Germinal center (tissue), 1 donor: ENCODE results near the gene STAT6.
"Not testable (repeated sequence)": the region's sequence is repeated elsewhere in the genome, so short reads cannot be mapped to it uniquely, and the experiment has no call there.

Source experiments
- DNase-seq: peaks from one replicate; pipeline ENCODE4 v3.0.0; 2012; ENCODE audit warnings: mixed read lengths, low spot score

Gene STAT6

DNA sequence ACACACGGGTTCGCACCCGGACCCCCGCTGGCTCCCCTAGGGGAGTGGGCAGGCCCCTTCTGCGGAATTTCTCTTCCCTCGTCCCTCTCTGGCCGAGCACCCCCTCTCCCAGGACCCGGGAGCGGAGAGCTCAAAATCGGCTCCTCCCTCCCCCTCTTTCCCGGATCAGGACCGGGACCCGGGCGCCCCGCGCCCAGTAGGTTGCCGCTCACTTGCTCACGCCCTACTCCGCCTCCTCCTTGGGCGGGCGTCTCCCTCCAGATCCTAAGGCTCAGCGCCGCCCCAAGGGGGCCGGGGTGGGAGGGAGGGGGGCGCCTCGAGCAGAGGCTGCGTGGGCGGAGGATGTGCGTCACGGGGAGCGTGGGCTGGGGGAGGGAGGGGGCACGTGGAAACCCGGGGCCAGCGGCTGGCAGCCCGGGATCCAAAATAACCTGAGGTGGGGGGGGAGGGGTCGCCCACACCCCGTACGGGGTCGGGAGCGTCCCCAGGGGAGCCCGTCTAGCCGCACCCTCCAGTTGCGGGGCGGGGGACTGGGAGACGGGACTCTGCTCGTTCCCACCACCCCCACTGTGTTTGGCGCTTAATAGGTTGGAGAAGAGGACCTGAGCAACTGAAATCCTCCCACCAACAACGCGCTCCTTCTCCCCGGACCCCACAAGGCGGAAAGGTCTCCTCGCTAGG is 24.0 kb downstream of the STAT6 start:
- DNase-seq = peak; percentile 84

DNA sequence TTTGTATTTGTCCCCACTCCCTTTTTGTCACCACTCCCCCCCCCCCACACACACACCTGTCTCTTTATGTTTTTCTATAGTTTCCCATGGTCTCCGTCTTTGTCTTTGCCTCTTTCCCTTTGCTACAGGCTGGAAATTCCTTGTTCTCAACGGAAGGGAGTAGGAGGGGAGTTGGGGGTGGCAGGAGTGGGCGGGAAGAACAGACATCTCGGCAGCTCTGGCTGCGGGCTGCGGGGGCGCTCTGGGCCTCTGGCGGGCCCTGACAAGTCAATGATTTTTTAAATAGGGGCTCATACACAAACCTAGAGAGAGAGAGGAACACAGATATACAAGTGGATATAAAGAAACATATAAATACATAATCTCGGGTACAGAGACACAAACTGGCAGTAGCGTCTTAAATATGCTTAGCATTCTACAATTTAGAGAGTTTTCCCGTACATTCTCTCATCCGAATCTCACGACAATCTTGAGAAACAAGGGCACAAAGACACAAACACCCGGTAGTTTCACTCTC is 24.6 kb downstream of the STAT6 start:
- peak; percentile 63 for DNase-seq

DNA sequence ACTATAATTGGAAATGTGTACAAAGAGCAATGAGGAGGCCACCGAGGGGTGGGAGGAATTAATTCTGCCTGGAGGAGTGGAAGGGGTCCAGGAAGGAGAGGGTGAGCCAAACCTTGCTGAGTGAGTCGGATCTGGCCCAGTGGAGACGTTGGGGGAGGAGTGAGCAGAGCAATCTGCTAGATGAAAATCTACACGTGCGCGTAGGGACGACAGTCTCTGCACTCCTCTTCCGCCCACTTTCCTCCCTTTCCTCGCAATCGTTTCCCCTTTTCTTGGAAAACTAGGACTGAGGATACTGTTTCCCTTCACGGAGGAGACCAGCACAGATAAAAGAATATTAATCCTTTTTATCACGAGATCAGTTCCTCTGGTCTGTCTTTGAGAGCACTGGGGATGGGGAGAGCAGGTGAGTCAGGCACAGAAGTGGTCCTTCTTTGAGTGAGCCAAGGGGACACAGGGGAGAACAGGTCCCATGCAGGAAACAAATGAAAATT is 25.1 kb downstream of the STAT6 start:
- peak; percentile 2 for DNase-seq

DNA sequence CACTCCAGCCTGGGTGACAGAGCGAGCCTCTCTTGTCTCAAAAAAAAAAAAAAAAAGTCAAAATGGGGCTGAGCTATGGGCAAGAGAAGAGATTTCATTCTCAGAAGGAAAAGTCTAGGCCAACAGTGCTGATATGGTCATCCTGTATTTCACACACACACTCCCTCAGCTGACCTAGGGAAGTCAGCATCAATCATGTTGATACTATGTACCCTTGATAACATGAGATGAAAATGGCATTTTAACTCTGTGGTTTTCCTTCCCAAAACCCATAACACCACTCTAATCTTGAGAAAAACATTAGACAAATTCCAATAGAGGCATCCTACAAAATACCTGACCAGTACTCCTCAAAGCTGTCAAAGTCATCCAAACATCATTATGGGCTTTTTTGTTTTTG is 30.3 kb downstream of the STAT6 start:
- no peak for DNase-seq

DNA sequence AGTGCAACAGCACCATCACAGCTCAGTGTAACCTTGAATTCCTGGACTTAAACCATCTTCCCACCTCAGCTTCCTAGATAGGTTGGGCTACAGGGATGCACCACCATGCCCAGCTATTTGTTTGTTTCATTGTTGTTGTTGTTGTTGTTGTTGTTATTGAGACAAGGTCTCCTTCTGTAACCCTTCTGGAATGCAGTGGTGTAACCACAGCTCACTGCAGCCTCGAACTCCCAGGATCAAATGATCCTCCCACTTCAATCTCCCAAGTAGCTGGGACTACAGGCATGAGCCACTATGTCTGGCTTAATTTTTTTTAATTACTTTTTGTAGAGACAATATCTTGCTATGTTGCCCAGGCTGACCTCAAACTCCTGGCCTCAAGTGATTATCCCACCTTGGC is 31.3 kb downstream of the STAT6 start:
- DNase-seq = no peak

DNA sequence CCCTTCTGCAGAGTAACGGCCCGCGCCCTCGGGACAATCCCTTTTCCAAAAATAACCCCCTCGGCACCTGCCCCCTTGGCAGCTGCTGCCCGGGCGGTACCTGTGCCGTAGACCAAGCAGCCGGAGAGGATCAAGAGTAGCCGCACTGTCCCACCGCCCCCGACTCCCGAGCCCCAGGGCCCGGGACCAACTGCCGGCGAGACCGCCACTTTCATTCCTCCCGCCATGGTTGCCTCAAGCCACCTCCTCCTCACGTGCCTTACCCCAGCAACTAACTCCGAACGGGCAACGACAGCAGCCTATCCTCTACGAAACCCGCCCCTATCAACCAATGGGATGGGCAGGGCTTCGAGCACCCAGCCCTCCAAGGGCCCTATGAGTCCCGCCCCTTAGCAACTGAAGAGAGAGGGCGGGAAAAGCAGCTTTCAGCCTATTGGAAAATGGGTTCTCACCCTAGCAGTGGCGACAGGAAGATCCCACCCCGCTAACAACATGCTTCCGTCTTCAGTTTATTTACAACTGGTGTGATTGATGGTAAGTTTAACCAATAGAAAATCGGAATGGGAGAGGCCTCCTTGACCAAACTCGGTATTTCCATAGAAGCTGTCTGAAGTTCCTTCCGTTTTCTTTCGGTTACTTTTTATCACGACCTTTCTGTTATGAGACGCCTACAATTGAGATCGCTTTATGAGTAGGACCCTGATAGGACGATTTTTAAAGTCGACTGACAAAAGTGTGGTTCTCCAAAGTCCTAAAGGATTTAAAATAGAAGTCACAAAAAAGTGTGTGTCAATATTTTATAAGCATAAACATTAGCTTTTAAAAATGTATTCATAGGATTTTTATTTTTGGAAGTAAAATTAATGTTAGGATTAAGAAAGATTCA is 32.4 kb downstream of the STAT6 start, which contains the start of gene NEMP1:
Gene NEMP1 (minus strand): TSS at position 273 of the 886 bp plus-strand sequence. CDS start 46 bp downstream, at position 227.
- peak; percentile 98 for DNase-seq

DNA sequence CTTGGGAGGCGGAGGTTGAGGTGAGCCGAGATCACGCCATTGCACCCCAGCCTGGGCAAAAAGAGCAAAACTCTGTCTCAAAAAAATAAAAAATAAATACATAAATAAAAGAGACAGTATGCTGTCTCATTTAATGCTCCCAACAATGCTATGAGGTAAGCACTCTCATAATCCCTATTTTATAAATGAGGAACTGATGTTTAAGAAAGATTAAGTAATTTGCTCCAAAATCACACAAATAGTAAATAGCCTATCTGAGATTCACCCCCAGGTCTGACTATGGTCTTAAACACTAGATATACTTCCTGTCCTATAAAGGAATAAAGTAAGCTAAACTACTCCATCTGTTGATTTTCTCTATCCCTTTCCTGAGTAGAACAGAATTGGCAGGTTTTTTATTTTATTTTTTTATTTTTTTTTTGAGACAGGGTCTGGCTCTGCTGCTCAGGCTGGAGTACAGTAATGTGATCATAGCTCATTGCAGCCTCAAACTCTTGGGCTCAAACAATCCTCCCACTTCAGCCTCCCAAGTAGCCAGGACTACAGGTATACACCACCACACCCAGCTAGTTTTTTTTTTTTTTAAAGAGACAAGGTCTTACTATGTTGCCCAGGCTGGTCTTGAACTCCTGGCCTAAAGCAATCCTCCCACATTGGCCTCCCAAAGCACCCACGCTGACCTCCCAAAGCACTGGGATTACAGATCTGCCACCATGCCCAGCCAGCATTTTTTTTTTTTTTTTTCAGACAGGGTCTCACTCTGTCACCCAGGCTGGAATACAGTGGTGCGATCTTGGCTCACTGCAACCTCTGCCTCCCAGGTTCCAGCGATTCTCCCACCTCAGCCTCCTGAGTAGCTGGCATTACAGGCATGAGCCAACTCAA is 37.4 kb downstream of the STAT6 start:
- not testable (repeated sequence) for DNase-seq

DNA sequence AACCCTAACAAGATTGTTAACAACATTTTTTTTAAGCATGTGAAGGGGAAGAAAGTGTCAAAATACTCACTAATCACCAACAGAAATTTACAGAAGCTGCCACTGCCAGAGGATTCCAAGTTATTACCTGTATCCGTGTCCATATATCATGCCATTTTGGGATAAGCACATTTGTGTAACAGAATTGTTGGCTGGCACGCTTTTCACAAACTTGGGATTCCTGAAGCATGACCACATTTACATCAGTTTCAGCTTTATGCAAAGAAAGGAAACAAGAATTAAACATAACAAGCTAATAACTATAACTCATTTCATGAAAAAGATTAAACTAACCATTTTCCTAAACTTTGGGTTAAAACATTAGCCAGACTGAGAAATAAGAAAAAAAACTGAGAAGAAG is 38.5 kb downstream of the STAT6 start:
- no peak for DNase-seq

DNA sequence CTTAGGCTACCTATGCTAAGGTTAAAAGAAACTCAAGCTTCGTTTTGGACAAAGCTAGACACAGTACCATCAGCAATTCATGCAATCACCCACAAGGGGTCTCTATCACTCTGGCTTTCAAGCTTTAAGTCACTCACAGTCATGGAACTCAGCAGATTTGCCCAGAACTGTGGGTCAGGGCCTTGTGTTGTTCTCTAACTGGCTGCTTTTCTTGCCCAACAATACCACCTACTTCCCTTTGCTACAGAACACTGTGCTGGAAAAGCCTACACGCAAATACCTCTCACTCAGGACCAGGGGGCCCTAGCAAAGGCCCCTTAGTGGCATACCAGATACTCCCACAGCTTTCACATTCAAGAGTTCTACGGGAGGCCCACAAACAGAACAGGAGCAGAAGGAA is 41.6 kb downstream of the STAT6 start:
- peak; percentile 52 for DNase-seq

DNA sequence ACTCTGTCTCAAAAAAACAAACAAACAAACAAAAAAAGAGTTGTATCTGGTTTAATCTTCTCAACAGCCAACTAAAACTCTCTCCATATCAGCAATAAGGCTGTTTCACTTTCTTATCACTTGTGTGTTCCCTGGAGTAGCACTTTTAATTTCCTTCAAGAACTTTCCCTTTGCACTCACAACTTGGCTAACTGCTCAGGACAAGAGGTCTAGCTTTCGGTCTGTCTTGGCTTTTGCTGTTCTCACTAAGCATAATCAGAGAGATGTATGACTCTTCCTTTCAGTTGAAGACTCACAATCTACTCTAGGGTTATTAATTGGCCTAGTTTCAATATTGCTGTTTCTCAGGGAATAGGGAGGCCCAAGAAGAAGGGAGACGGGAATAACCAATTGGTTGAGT is 44.9 kb downstream of the STAT6 start:
- DNase-seq = no peak

DNA sequence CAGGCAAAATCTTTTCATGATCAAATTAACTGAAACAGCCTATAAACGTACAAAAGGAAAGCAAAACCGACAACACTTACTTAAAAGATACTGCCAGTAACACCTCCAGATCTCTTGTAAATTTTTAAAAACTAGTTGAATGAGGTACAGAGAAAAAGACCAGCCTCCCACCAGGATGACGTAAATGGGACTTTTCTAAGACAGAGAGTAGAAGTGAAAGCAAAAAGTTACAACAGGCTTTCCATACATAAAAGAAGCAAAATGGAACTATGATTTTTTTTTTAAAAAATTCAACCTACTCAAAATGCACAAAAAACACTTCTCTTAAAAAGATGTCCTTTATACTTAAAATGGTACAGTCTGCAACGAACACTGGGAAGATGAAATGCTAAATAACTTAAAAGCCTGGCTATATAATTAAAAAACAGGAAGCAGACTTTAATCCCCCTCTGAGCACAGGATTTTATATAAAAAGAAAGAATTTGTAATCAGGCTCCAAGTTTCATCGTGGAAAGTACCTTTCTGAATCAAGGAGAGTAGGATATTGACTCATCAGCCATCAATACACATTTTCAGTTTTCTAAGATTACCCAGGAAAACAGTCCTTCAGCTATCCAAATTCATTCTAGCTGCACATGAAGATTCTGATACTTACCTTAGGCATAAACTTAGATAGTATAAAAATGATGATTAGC is 47.0 kb downstream of the STAT6 start:
- DNase-seq = peak; percentile 59

DNA sequence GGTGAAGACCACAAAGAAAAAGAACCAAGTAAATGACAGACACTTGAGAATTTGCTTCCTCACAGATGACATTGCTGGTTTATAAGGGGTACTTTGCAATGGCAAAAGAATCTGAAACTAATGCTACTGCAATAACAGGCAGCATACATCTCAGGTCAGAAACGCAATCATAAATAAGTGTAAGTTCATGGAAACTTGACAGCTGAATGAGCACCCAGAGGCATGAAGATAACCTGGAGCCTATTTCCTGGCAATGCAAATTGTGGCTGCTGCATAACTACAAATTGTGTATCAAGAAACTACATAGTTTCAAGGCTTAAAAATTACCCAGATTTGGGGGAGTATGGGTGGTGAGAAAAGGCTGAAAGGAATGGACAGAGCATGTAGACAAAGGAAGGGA is 52.7 kb downstream of the STAT6 start:
- DNase-seq = peak; percentile 52

DNA sequence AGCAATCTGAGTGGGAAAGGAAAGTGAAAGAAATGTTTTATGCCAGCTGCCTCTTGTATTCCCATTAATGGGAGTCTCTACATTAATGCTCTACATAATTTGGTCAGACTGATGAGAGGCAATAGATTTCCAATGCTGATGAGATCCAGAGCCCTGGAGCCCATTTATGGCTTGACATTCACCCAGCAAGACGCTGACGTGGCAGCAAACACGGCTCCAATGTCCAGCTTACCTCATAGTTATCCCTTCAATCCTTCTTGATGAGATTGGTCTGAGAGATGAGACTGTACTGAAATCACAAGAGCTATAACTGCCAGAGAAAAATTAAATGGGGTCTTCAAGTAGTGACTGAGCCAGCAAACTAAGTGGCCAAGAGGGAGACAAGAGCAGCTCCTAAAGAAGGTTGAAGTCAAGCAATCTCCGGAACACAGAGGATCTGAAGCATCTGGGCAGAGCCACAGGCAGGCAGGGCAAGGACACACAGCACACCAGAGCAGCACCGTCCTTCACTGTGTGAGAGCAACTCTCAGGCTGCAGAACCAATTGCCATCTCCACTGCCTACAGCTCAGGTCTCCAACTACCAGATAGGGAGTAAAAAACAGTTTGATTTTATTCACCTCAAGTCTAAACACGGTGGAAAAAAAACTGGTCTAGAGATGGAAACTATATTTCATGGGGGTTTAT is 54.0 kb downstream of the STAT6 start:
- no peak for DNase-seq

DNA sequence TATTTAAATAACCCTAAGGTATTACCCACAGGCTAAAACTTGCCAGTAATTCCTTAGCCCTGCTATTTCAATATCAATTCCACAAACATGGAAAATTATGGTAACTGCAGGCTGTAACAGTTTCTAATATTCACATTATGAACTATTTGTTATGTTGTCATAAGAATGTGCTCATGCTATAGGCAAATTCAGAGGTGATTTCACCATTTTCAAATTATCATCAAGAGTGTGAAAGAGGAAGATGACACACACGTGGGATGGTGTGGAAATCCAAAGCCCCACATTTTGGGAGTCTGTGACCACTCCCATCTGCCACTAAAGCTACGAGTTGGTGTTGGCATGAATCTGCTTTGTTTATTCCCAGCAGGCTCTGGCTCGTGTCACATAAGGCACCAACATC is 55.3 kb downstream of the STAT6 start:
- DNase-seq = no peak

DNA sequence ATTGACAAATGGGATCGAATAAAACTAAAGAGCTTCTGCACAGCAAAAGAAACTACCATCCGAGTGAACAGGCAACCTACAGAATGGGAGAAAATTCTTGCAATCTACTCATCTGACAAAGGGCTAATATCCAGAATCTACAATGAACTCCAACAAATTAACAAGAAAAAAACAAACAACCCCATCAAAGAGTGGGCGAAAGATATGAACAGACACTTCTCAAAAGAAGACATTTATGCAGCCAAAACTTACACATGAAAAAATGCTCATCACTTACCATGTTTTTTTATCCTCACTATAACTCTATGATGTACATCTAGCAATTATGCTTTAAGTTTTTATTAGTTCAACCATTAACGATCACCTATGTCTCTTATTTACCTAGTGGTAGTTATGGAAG is 57.3 kb downstream of the STAT6 start:
- not testable (repeated sequence) for DNase-seq

DNA sequence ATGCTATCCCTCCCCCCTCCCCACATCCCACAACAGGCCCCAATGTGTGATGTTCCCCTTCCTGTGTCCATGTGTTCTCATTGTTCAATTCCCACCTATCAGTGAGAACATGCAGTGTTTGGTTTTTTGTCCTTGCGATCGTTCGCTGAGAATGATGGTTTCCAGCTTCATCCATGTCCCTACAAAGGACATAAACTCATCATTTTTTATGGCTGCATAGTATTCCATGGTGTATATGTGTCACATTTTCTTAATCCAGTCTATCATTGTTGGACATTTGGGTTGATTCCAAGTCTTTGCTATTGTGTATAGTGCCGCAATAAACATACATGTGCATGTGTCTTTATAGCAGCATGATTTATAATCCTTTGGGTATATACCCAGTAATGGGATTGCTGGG is 58.0 kb downstream of the STAT6 start:
- not testable (repeated sequence) for DNase-seq

DNA sequence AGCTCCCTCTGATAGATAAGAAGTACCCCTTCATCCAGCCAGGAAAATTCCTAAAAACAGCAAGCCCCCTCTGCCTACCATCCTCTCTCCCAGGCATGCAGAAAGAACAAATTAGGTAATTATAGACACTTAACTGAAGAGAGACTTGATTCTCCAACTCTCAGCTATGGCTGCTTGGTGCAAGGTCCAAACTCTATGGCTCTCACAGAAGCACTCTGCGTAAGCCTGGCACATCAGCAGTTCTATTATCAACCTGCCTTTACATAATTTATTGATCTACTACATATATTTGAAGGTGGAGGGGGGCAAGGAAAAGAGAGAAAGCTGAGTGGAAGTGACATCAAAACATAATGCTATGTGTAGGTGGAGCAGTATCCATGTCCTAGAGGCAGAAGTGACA is 60.2 kb downstream of the STAT6 start:
- DNase-seq = no peak

DNA sequence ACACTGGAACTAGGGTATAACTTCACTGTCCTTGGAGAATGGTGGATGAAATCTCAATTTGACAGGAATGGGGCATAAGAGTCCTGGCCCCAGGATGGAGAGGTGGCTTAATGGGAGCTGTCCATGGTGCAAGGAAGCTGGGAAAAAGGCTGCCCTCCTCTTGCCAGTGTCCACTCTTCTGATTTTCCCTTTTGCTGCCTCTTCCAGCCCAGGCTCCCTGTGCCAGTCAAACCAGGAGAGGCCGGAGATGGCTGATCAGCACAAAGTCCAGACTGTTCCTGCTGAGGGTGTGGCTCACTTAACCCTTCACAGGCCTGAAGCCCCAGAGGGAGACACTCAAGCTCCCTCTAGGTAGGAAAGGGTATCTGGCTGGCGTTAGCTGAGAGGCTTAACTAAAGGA is 61.3 kb downstream of the STAT6 start, which contains the start of gene MYO1A:
Gene MYO1A (minus strand): TSS at position 240 of the 400 bp plus-strand sequence. CDS start 1,806 bp downstream, outside the sequence.
- no peak for DNase-seq

DNA sequence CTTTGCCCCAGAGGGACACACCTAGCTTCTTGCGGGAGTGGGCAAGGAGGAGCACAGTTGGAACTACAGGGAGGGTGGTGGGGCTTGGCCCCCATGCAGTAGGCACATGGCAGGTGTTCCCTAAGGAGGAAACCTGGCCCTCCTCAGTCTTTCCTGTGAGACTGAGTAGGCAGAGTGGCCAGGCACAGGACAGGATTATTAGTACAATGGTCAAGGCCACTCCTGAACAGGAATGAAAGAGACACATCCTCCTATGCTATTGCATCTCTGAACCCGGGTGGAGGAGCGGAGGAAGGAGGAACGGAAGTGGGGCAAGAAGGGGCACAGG is 62.1 kb downstream of the STAT6 start:
- no peak for DNase-seq

DNA sequence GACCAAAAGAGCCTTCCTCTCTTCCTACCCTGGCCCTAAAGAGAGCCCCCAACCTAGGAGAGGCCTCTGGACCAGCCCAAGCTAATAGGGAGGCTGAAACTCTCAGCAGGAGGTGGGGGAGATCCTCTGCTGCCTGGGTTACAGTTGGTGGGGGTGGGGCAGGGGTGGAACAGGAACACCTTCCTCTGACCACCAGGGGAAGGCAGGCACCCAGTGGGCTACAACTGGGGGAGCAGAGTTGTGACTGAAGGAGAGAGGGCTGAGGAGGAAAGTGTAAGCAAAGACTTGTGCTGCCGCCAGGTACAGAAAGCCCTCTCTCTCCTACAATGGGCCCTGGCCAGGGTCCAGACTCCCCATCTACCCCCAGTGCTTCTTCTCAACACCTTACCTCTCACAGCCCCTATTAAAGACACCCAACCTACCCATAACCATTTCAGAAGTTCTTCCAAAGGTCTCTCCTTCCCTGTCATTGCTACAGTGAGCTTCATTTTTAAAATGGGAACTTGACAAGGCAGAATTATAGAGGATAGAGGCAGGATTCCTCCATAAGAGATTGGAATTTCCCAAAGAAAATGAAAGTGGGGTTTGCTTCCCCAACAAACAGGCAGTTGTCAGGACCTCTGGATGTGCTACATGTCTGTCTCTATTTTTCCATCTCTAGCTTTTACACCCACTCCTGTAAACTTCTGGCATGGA is 62.6 kb downstream of the STAT6 start:
- DNase-seq = no peak
